ENCODE measurements around the gene NFE2L1.

GRCh38 chr17:48064638-48065037 lies 16.5 kb downstream of the NFE2L1 start:
- TF ChIP-seq CTCF (IDR thresholded peaks at IDR 0.05) (no peak), POLR2A (IDR thresholded peaks at IDR 0.05) (no peak)
